ENCODE measurements around the gene SLAMF9.

SLAMF9 gene

DNA sequence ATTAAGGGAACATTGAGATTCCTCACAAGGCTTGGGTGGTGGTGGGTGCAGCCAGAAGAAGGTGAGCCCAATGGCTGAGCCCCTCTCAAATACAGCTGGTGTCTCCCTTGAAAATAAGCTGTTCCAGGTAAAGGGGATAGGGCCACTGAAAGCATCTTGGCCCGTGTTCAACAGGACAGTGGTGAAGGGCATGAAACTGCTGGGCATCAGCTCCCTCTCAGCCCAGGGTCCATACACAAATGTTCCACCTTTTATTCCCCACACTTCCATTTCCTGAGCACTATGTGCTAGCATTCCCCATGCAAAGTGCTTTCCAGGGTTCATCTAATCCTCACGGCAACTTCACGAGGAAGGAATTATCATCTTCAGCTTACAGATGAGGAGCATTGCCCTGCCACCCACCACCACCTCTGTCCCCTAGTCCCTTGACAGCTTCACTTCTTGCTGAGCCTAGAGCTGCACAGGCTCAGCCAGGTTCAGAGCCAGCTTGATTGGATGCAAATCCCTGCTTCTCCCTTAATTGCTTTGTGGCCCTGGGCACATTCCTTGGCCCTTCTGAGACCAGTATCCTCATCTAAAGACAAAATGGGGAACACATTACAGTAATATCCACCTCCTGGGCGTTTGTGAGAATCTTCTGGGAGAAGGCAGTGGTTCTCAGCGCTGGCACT is 38.3 kb downstream of the SLAMF9 start:
- H3K4me3 ChIP-seq (ENCODE audit: low read depth, low read length): no peak overlapping the region
- TF ChIP-seq, protein P1, sequence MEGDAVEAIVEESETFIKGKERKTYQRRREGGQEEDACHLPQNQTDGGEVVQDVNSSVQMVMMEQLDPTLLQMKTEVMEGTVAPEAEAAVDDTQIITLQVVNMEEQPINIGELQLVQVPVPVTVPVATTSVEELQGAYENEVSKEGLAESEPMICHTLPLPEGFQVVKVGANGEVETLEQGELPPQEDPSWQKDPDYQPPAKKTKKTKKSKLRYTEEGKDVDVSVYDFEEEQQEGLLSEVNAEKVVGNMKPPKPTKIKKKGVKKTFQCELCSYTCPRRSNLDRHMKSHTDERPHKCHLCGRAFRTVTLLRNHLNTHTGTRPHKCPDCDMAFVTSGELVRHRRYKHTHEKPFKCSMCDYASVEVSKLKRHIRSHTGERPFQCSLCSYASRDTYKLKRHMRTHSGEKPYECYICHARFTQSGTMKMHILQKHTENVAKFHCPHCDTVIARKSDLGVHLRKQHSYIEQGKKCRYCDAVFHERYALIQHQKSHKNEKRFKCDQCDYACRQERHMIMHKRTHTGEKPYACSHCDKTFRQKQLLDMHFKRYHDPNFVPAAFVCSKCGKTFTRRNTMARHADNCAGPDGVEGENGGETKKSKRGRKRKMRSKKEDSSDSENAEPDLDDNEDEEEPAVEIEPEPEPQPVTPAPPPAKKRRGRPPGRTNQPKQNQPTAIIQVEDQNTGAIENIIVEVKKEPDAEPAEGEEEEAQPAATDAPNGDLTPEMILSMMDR (IDR thresholded peaks at IDR 0.05): no peak
- no peaks in the 10 kb centered on the region for H3K79me2 ChIP-seq
- no peaks in the 10 kb centered on the region for H3K9me3 ChIP-seq (ENCODE audit: control insufficient read depth, low read length)
- H3K36me3 ChIP-seq (ENCODE audit: control insufficient read depth, insufficient read depth, low read length): no peaks in the 10 kb centered on the region
- H3K27ac ChIP-seq: no peak overlapping the region
- no peak overlapping the region for H3K4me2 ChIP-seq (ENCODE audit: low read length)
- no peak overlapping the region for H3K9ac ChIP-seq
- peaks cover 12% of the 10 kb centered on the region for H3K4me1 ChIP-seq
- no peak overlapping the region for H2AFZ ChIP-seq
- no peaks in the 10 kb centered on the region for H3K27me3 ChIP-seq (ENCODE audit: control insufficient read depth, insufficient read depth, low read length)

DNA sequence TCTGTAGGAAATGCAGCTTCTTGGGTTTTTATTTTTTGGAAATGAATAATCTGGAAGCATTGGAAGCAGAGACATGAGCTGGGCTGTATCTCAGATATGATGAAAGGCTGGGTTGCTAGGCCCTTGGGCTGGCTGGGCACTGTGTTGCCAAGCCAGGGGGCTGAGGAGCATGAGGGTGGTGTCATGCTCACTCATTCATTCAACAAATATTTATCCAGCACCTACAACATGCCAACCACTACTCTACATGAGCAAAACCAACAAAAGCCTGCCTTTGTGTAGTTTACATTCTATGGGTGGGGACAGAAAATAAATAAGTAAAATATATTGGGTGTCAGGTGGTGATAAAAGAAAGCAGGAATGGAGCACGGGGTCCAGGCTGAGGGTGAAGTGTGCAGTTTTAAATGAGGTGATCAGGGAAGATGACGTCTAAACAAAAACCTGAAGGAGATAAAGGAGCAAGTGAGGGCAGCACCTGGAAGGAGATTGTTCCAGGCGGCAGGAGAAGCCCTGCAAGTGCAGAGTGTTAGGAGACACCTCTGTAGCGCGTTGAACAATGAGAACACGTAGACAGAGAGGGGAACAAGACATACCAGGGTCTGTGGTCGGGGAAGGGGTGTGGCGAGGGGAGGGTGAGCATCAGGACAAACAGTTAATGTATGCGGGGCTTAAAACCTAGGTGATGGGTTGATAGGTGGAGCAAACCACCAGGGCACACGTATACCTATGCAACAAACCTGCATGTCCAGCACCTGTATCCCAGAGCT is 39.6 kb downstream of the SLAMF9 start:
- Histone ChIP-seq H3K36me3 (ENCODE audit: control insufficient read depth, insufficient read depth, low read length) (no peaks in the 10 kb centered on the region), H3K9ac (no peak overlapping the region)

DNA sequence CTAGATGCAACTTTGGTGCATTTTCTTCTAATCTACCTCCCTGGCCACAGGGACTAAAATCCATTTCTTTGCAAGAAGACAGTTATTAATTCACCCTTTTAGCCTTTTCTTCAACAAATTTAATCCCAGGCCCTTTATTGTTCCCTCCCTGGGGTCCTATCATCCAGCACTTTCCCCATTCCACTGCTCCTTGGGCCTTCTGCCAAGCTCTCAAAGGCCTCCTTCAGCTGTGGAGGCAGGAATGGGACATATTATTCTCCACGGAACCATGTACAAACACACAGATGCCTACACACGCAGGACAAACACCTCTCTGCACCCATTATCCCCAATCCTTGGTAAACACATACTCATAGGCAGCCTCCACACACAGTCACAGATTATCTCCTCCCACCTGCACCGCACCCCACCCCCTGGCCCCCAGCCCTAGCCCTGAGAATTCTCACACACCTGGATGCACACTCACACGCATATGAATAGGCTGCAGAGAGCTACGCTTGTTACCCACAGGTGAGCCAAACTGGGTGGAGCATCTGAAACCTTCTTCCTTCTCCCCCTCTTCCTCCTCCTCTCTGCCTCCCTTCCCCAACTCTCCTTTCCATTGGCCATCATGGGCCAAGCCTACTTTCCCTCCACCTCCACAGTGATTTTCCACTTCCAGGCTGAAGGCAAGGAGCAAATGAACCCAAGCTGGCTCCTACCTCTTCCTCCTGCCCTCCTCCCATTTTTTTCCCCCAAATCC is 40.4 kb downstream of the SLAMF9 start:
- Histone ChIP-seq H3K4me1 (peaks cover 15% of the 10 kb centered on the region), H3K9ac (no peak overlapping the region), H3K4me3 (ENCODE audit: low read depth, low read length) (no peak overlapping the region), H3K79me2 (no peaks in the 10 kb centered on the region), H2AFZ (peak overlapping the region; percentile 28), H3K27ac (no peak overlapping the region), H3K9me3 (ENCODE audit: control insufficient read depth, low read length) (no peaks in the 10 kb centered on the region), H3K36me3 (ENCODE audit: control insufficient read depth, insufficient read depth, low read length) (no peaks in the 10 kb centered on the region), H3K27me3 (ENCODE audit: control insufficient read depth, insufficient read depth, low read length) (no peaks in the 10 kb centered on the region), H3K4me2 (ENCODE audit: low read length) (no peak overlapping the region)
- TF ChIP-seq, protein P1 (IDR thresholded peaks at IDR 0.05): no peak

More for the DNA sequence above, 39.6 kb downstream of the SLAMF9 start:
- Histone ChIP-seq H3K4me2 (ENCODE audit: low read length) (no peak overlapping the region), H2AFZ (peak overlapping the region; percentile 28), H3K4me1 (peaks cover 15% of the 10 kb centered on the region), H3K27ac (no peak overlapping the region), H3K79me2 (no peaks in the 10 kb centered on the region), H3K27me3 (ENCODE audit: control insufficient read depth, insufficient read depth, low read length) (no peaks in the 10 kb centered on the region), H3K4me3 (ENCODE audit: low read depth, low read length) (no peak overlapping the region), H3K9me3 (ENCODE audit: control insufficient read depth, low read length) (no peaks in the 10 kb centered on the region)
- TF ChIP-seq, protein P1 (IDR thresholded peaks at IDR 0.05): no peak

DNA sequence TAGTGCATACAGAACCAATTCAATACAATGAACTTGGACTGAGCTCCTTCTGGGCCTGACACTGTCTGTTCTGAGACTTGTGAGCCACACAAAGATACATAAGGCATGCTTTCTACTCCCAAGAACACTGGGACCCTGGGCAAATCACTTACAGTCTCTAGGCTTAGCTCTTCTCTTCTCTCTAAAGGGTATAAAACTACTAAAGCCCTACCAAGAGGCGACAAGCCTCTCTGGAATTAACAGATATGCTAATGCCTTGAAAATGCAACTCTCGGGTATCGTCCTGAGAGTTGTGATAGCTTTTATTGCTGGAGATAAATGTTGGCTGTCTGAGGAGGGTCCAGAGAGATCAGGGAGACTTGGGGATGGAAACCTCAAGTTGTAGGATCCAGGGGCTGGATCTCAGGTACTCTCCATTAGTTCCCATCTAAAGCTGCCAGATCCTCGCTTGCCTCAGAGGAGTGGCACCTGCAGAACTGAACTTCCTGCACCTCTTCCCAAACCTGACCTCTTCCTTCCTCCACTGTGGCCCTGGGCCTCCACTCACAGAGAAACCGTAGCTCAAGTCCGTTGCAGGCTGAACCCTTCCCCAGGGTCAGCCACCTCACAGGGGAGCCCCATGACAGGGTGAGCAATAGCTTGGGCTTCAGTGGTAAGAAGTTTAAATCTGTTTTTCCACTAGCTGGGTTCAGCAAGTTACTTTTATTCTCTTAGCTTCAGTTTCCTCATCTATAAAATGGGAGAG is 42.5 kb downstream of the SLAMF9 start:
- H3K4me3 ChIP-seq (ENCODE audit: low read depth, low read length): no peak overlapping the region
- H3K4me2 ChIP-seq (ENCODE audit: low read length): no peak overlapping the region
- H3K9me3 ChIP-seq (ENCODE audit: control insufficient read depth, low read length): no peaks in the 10 kb centered on the region
- H3K36me3 ChIP-seq (ENCODE audit: control insufficient read depth, insufficient read depth, low read length): no peaks in the 10 kb centered on the region
- H3K4me1 ChIP-seq: peaks cover 13% of the 10 kb centered on the region
- no peak overlapping the region for H2AFZ ChIP-seq
- no peak overlapping the region for H3K9ac ChIP-seq
- H3K27ac ChIP-seq: peak overlapping the region; percentile 47
- no peaks in the 10 kb centered on the region for H3K27me3 ChIP-seq (ENCODE audit: control insufficient read depth, insufficient read depth, low read length)
- no peaks in the 10 kb centered on the region for H3K79me2 ChIP-seq
- TF ChIP-seq, protein P1 (IDR thresholded peaks at IDR 0.05): no peak
